Measurements from ENCODE around the gene STAC.

The STAC gene

DNA sequence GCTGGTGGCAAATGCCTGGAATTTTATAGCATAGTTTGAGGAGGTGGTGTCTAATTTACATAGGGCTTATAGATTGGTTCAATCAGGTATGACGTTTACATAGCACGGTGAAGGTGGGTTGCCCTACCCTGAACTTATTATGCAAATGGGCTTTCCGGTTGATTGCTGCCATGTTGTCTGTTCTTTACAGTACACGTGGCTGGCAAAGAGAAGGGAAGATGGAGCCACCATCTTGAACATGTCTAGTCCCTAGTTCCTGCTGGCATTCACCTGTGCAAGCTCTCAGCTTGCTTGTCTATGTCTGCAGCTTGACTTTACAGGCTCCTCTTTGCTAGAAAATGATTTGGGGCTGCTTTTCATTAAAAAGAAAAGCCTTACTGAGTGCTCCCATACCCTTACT is 14.0 kb upstream of the STAC start:
- H3K4me3 ChIP-seq (ENCODE audit: low read length) = no peak overlapping the region
- TF ChIP-seq, protein P1, sequence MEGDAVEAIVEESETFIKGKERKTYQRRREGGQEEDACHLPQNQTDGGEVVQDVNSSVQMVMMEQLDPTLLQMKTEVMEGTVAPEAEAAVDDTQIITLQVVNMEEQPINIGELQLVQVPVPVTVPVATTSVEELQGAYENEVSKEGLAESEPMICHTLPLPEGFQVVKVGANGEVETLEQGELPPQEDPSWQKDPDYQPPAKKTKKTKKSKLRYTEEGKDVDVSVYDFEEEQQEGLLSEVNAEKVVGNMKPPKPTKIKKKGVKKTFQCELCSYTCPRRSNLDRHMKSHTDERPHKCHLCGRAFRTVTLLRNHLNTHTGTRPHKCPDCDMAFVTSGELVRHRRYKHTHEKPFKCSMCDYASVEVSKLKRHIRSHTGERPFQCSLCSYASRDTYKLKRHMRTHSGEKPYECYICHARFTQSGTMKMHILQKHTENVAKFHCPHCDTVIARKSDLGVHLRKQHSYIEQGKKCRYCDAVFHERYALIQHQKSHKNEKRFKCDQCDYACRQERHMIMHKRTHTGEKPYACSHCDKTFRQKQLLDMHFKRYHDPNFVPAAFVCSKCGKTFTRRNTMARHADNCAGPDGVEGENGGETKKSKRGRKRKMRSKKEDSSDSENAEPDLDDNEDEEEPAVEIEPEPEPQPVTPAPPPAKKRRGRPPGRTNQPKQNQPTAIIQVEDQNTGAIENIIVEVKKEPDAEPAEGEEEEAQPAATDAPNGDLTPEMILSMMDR (conservative IDR thresholded peaks at IDR 0.05; ENCODE audit: low read length) = no peak
- DNase-seq (ENCODE audit: low read depth) = no peak

DNA sequence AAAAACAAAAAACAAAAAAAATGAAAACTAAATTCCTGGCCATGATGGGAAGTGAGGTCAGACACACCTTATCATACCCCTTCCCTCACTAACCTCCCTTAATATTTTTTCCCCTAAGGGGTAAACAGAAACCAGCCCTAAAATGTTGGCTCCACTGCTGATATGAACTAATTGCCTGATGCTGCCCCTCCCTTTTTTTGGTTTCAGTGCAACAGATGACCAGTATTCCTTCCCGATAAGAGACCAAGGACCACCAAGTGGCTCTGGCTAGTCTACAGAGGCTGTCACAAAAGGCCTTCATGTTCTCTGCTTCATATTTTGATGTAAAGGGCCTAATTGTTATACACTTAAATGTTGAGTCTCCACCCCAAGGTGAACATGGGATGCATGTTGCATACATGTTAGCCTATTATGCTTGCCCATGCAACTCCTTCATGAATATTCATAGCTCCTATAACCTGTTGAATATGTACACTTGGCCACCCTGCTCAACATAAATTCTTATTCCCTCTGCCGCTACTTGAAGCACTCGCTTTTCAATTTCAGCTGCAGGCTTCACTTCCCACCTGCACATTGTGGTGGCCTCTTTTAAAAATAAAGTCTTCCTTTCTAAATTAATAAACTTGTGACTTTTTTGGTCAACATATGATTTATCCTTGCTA is 12.3 kb upstream of the STAC start:
- no peak overlapping the region for H3K4me3 ChIP-seq (ENCODE audit: low read length)
- TF ChIP-seq, protein P1 (conservative IDR thresholded peaks at IDR 0.05; ENCODE audit: low read length) = no peak
- DNase-seq (ENCODE audit: low read depth) = no peak

DNA sequence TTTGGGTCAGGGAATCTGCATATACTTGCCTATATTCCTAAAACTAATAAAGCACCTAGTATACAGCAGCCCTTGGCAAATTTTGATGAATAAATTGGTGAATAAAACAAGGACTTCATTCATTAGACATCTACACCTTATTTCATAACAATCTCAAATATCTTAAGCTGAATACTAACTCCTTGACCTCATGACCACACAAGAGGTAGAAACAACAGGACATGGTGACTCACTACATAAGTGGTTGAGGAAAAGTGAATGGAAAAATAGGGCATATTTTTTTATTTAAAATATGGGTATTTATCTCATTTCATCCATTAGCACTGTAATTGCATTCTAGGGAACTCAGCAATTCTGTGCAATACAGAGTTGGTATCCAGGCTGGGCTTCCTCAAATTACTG is 7.8 kb upstream of the STAC start:
- DNase-seq (ENCODE audit: low read depth) = peak; percentile 37
- TF ChIP-seq, protein P1 (conservative IDR thresholded peaks at IDR 0.05; ENCODE audit: low read length) = no peak
- H3K4me3 ChIP-seq (ENCODE audit: low read length) = no peak overlapping the region

DNA sequence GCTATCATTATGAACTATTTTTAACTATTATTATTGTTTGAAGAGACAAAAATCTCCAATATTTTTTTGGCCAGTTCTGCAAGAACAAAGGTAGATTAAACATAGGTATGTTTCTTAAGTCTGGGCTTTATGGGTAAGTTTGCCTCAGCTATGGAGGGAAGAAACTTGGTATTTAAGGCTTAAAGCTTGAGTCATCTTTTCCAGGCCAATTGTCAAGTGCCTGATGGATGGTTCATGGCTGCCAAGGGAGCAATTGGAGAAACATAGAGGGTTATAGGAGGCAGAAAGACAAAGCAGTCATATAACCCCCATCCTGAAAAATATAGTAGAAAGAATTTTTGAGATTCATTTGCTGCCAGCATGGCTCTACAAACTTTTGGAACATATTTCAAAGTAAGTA is 7.2 kb upstream of the STAC start:
- H3K4me3 ChIP-seq (ENCODE audit: low read length) = no peak overlapping the region
- peak; percentile 78 for DNase-seq (ENCODE audit: low read depth)
- TF ChIP-seq, protein P1 (conservative IDR thresholded peaks at IDR 0.05; ENCODE audit: low read length) = no peak

DNA sequence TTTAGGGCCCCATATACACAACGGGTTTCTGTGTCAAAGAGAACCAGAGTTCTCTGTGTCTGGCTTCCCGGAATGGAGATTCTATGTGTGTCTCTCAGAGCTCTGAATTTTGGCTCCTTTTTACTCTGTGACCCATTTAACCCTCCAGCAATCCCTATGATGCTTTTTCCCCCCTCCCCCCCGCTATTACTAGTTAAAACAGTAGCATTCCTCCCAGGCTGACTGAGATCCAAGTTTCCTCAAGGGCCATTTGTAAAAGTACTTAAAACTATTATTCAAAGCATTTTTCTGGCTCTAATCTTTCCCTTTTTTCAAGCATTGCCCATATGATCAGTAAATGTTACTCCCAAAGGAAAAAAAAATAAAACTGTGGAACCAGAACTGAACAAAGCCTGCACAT is 6.6 kb upstream of the STAC start:
- TF ChIP-seq, protein P1 (conservative IDR thresholded peaks at IDR 0.05; ENCODE audit: low read length) = no peak
- no peak for DNase-seq (ENCODE audit: low read depth)
- H3K4me3 ChIP-seq (ENCODE audit: low read length) = no peak overlapping the region

DNA sequence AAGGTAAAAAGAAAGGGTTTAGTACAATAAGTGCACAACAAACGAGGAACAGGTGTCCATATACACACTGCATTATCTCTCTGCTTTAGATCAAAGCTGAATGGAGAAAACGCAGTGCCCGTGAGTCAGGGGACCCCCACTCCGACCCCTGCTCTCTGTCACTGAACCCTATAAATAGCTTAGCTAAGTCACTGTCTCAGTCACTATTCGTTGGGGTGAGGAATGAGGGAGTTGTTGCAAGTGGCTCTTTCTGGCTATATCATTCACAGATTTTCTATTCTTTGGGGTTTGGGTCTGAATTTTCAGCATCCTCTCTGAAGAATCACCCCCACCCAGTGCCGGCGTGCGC is 458 bp upstream of the STAC start:
- TF ChIP-seq, protein P1 (conservative IDR thresholded peaks at IDR 0.05; ENCODE audit: low read length) = no peak
- peak overlapping the region; percentile 91 for H3K4me3 ChIP-seq (ENCODE audit: low read length)
- DNase-seq (ENCODE audit: low read depth) = no peak

DNA sequence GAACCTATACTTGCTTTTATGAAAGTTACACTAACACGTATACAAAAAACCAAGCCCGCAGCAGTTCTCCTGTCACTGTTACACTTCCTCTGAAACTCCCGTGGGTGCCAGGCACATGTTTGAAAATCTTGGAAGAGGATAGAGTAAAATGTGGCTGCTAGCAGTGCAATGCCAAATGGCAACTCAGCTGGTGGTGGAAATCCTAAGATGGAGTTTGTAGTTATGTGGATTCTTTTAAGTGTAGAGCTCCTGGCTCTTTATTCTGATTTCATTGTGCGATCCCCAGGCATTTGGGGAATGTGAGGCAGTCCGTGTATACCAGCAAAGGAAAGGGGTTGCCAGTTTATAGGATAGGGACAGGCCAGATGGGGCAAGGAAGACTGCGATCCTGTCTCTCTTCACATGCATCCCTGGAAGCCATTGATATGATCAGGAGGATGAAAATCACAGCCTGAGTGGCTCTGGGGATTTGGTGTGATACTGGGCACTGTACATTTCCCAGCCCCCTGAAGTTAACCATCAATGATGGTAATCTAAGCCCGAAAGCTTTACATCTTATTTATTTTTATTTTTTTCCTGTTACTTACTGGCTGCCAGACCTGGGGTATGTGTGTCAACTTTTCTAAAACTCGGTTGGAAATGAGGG is 1.1 kb downstream of the STAC start:
- peak overlapping the region; percentile 91 for H3K4me3 ChIP-seq (ENCODE audit: low read length)
- peak; percentile 25 for DNase-seq (ENCODE audit: low read depth)
- TF ChIP-seq, protein P1 (conservative IDR thresholded peaks at IDR 0.05; ENCODE audit: low read length) = no peak
